ENCODE measurements around the gene MIX23. TPM values are rescaled to one million over a fixed set of nuclear protein-coding genes. Genes with fewer than 3 reads are reported as not detected.

The MIX23 gene
- total and polyA plus RNA-seq, 10 of the 15 experiments (the other 5 are each of a cell fraction or from before 2014, with no cell fraction given), result 30.0 to 176 (median 62.4) TPM

GRCh38 chr3:122392868-122393844 lies 10.1 kb upstream of the MIX23 start:
- no peaks in the 10 kb centered on the region for H3K27me3 ChIP-seq (replicated peaks in 1 of 2; ENCODE audit: control insufficient read depth in 2 of 2, insufficient read depth in 2 of 2, low read length in 1 of 2)
- H3K9ac ChIP-seq (ENCODE audit: control insufficient read depth, insufficient read depth, low read length), result no peak overlapping the region
- WGBS (ENCODE audit: insufficient coverage, insufficient replicate concordance, low lambda C conversion rate, missing lambda C conversion rate), result 0% methylated on average over 2 of the region's 2 CpGs
- DNase-seq (ENCODE audit: low read depth, low spot score) (no peak), FAIRE-seq (peak; percentile 82), ATAC-seq (peak; percentile 59)
- H3K4me3 ChIP-seq, result no peak overlapping the region
- H3K79me2 ChIP-seq (ENCODE audit: control insufficient read depth, insufficient read depth, low read length), result peaks cover 27% of the 10 kb centered on the region
- ChIA-PET CTCF (interaction anchor here (0.6 to 6.3 kb wide), 54 partner anchors 9 to 650 kb away, joined by 3 to 72 read pairs (median 4); partner anchors contain the start of genes FAM162A, KPNA1, MIX23 and PARP14), RAD21 (ENCODE audit: unreplicated experiment) (interaction anchor here (0.6 to 3.2 kb wide), 20 partner anchors 9 to 322 kb away, joined by 3 to 22 read pairs (median 4); partner anchors contain the start of genes FAM162A and WDR5B), SMC1A (ENCODE audit: uncharacterized antibody, unreplicated experiment) (interaction anchor here (0.6 to 6.7 kb wide), 31 partner anchors 9 to 1165 kb away, joined by 3 to 70 read pairs (median 4); partner anchors contain the start of genes FAM162A and WDR5B), POLR2A (interaction anchor here (1.0 to 1.7 kb wide), 5 partner anchors 9 to 287 kb away, joined by 3 to 11 read pairs (median 4); partner anchors contain the start of genes FAM162A, MIX23, PARP14 and WDR5B)
- H4K20me1 ChIP-seq (ENCODE audit: control insufficient read depth, insufficient read depth), result no peaks in the 10 kb centered on the region
- no peaks in the 10 kb centered on the region; the same call in 1 of the 2 replicates for H3K4me1 ChIP-seq (ENCODE audit: control insufficient read depth, insufficient read depth, low read length)
- no peaks in the 10 kb centered on the region for H3K9me3 ChIP-seq (replicated peaks; ENCODE audit: control insufficient read depth, insufficient read depth, low read length)
- no peak overlapping the region for H3K4me2 ChIP-seq (ENCODE audit: control insufficient read depth, insufficient read depth)
- intact Hi-C loops (cut with micrococcal nuclease; ENCODE audit: unreplicated experiment), result loop anchor here (1.0 to 10.0 kb wide), 3 partner anchors 142 to 632 kb away; partner anchors contain the start of gene SEMA5B
- BruUV-seq (replicated peaks), result no TSS peak
- in situ Hi-C loops (cut with MboI), result no loop called here
- peaks cover 2 to 6% of the 10 kb centered on the region in 2 experiments; a peak in 2 of 4 replicates for H3K36me3 ChIP-seq (ENCODE audit: control insufficient read depth in 2 of 2, insufficient read depth in 2 of 2, low read length in 1 of 2)
- no peak overlapping the region for H2AFZ ChIP-seq (ENCODE audit: control insufficient read depth, low read depth, low read length)
- no peak overlapping the region for H3K27ac ChIP-seq (ENCODE audit: control insufficient read depth, insufficient read depth)
- TF ChIP-seq YBX1 (IDR thresholded peaks at IDR 0.05) (no peak), MAX (IDR thresholded peaks at IDR 0.05; ENCODE audit: low read depth, low read length) (no peak), EGR1 (IDR thresholded peaks at IDR 0.05; ENCODE audit: borderline replicate concordance in 1 of 2, low read depth in 2 of 2, low read length in 2 of 2) (no peak), RELA (IDR thresholded peaks at IDR 0.05; ENCODE audit: borderline replicate concordance, partially characterized antibody) (no peak), ZNF622 (IDR thresholded peaks at IDR 0.05) (no peak), ATF2 (IDR thresholded peaks at IDR 0.05; ENCODE audit: low read length) (no peak), IRF5 (IDR thresholded peaks at IDR 0.05; ENCODE audit: borderline replicate concordance) (no peak), ZNF592 (IDR thresholded peaks at IDR 0.05) (no peak), MXI1 (IDR thresholded peaks at IDR 0.05; ENCODE audit: low read depth, low read length) (no peak), CTCF (IDR thresholded peaks at IDR 0.05 in 2 of 3, conservative IDR thresholded peaks at IDR 0.05 in 1 of 3; ENCODE audit: control insufficient read depth in 2 of 3, extremely low read depth in 1 of 3, insufficient read depth in 1 of 3, low read depth in 3 of 3, low read length in 3 of 3) (peak; percentile 52 to 77 (median 75); a peak in 5 of 6 replicates), SMARCA5 (IDR thresholded peaks at IDR 0.05) (0 out of 2 replicates have a peak, but pooled peaks have one; percentile 73)

All from GM12878 (cell line).